RWPE2 (cell line): Measurements from ENCODE around the gene MYO18B.

Experiments used
- ATAC-seq: fragments of 200-7000 bp; cut with Tn5 transposase; 3 replicates; pipeline ENCODE4 v1.9.1; 2021; ENCODE audit warnings: low read depth
- DNase-seq: peaks from one replicate; pipeline ENCODE4 v3.0.0-alpha.2; 2020; ENCODE audit warnings: low spot score
- H3K27ac ChIP-seq: fragments of 450-650 bp; 2 replicates; pipeline ENCODE4 v1.5.1; 2017; ENCODE audit warnings: mild to moderate bottlenecking; ENCODE audit not compliant: poor library complexity, severe bottlenecking
- H3K27me3 ChIP-seq: fragments of 250-450 bp; sonication (Bioruptor Pico); 2 replicates; pipeline ENCODE4 v1.5.1; 2021; ENCODE audit warnings: mild to moderate bottlenecking, moderate library complexity; ENCODE audit not compliant: insufficient read depth, poor library complexity, severe bottlenecking
- H3K36me3 ChIP-seq: fragments of 250-450 bp; sonication (Bioruptor Pico); 2 replicates; pipeline ENCODE4 v1.5.1; 2020; ENCODE audit warnings: low read depth, mild to moderate bottlenecking, moderate library complexity
- H3K4me1 ChIP-seq: fragments of 250-450 bp; sonication (Bioruptor Pico); 2 replicates; pipeline ENCODE4 v1.5.1; 2021; ENCODE audit warnings: mild to moderate bottlenecking, moderate library complexity; ENCODE audit not compliant: insufficient read depth, poor library complexity, severe bottlenecking
- H3K4me3 ChIP-seq: fragments of 250-450 bp; sonication (Bioruptor Pico); 2 replicates; pipeline ENCODE4 v1.5.1; 2021; ENCODE audit warnings: mild to moderate bottlenecking, moderate library complexity; ENCODE audit not compliant: severe bottlenecking
- H3K9me3 ChIP-seq: fragments of 250-450 bp; sonication (Bioruptor Pico); 2 replicates; pipeline ENCODE4 v1.5.1; 2021; ENCODE audit warnings: mild to moderate bottlenecking, moderate library complexity; ENCODE audit not compliant: severe bottlenecking
- CTCF ChIP-seq: fragments of 450-650 bp; IDR thresholded peaks from one replicate; pipeline ENCODE4 v1.5.1; 2017; ENCODE audit warnings: mild to moderate bottlenecking, moderate library complexity; ENCODE audit not compliant: poor library complexity, severe bottlenecking

The MYO18B gene

GRCh38 chr22:26031641-26032040 lies 289.7 kb downstream of the MYO18B start:
- H3K9me3 ChIP-seq, result no peaks in the 10 kb centered on the region
- DNase-seq (no peak), ATAC-seq (no peak)
- no peak overlapping the region for H3K4me3 ChIP-seq
- no peak overlapping the region for H3K27ac ChIP-seq
- no peak for TF ChIP-seq CTCF
- no peaks in the 10 kb centered on the region for H3K4me1 ChIP-seq
- H3K27me3 ChIP-seq, result no peaks in the 10 kb centered on the region
- no peaks in the 10 kb centered on the region for H3K36me3 ChIP-seq

GRCh38 chr22:26033071-26033470 lies 291.1 kb downstream of the MYO18B start:
- H3K27me3 ChIP-seq, result no peaks in the 10 kb centered on the region
- DNase-seq, result no peak
- H3K36me3 ChIP-seq, result no peaks in the 10 kb centered on the region
- ATAC-seq, result no peak
- no peaks in the 10 kb centered on the region for H3K4me1 ChIP-seq
- no peaks in the 10 kb centered on the region for H3K9me3 ChIP-seq
- no peak for TF ChIP-seq CTCF
- no peak overlapping the region for H3K27ac ChIP-seq
- H3K4me3 ChIP-seq, result no peak overlapping the region

- H3K9me3 ChIP-seq, result no peaks in the 10 kb centered on the region
- no peaks in the 10 kb centered on the region for H3K36me3 ChIP-seq
- TF ChIP-seq CTCF, result no peak
- H3K4me3 ChIP-seq, result no peak overlapping the region
- DNase-seq (no peak), ATAC-seq (no peak)
- H3K27ac ChIP-seq, result no peak overlapping the region
- H3K4me1 ChIP-seq, result no peaks in the 10 kb centered on the region
- no peaks in the 10 kb centered on the region for H3K27me3 ChIP-seq
These were observed 291.6 kb downstream of the MYO18B start for GRCh38 chr22:26033586-26033985.

- ATAC-seq, result no peak
- no peaks in the 10 kb centered on the region for H3K4me1 ChIP-seq
- no peaks in the 10 kb centered on the region for H3K27me3 ChIP-seq
- TF ChIP-seq CTCF, result no peak
- DNase-seq, result no peak
- H3K4me3 ChIP-seq, result no peak overlapping the region
- H3K9me3 ChIP-seq, result no peaks in the 10 kb centered on the region
- H3K36me3 ChIP-seq, result no peaks in the 10 kb centered on the region
- no peak overlapping the region for H3K27ac ChIP-seq
These were observed 293.5 kb downstream of the MYO18B start for GRCh38 chr22:26035523-26035922.

- no peak for ATAC-seq
- TF ChIP-seq CTCF, result no peak
These were observed 296.4 kb downstream of the MYO18B start for GRCh38 chr22:26038365-26038764.

More at GRCh38 chr22:26038365-26038764, 296.4 kb downstream of the MYO18B start:
- H3K27me3 ChIP-seq, result no peaks in the 10 kb centered on the region
- H3K9me3 ChIP-seq, result no peaks in the 10 kb centered on the region
- no peak overlapping the region for H3K27ac ChIP-seq
- DNase-seq, result no peak
- H3K4me3 ChIP-seq, result no peak overlapping the region
- no peaks in the 10 kb centered on the region for H3K36me3 ChIP-seq
- no peaks in the 10 kb centered on the region for H3K4me1 ChIP-seq
